Stomach (tissue), 4 donors: ENCODE data around the gene PCLO.

Source experiments
- POLR2A ChIP-seq, 4 donors: fragments of 450-650 bp; IDR thresholded peaks; one replicate each; pipeline ENCODE4 v1.6.1; 2016; ENCODE audit warnings: antibody characterized with exemption in 4 of 4, control low read depth in 2 of 4, mild to moderate bottlenecking in 1 of 4, moderate library complexity in 1 of 4
- TF ChIP-seq, protein P1 (sequence below), 7 experiments: fragments of 450-650 bp in 4 of 7; fragments of 200-600 bp in 3 of 7; sonication (generic) in 3 of 7; IDR thresholded peaks; one replicate each; pipeline ENCODE4 v1.5.1; 2016 to 2019; ENCODE audit warnings: antibody characterized with exemption in 7 of 7, control low read depth in 2 of 7, mild to moderate bottlenecking in 1 of 7

DNA sequence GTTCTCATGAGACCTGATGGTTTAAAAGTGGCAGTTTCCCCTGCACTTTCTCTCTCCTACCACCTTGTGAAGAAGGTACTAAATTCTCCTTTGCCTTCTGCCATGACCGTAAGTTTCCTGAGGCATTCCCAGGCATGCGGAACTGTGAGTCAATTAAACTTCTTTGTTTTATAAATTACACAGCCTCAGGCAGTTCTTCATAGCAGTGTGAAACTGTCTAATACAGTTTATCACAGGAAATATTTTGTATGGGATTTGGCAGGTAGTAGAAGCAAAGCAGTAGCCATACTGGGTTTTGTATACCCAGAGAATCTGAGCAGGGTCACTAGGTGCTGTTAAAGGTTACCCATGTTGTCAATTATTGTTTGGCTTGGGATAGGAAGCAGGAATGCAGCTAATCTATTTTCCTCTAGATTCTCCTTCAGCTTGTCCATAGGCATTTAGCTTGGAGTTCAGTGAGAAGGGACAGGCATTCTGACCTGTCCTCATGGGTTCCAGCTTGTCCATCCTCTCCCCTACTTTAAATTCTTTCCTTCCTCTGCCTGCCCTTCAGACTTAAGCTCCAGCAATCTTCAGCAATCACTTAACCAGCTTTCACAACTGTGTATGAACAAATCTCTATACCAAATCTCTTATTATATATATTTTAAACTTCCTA lies 186.7 kb downstream of the PCLO start:
- TF ChIP-seq, protein P1, sequence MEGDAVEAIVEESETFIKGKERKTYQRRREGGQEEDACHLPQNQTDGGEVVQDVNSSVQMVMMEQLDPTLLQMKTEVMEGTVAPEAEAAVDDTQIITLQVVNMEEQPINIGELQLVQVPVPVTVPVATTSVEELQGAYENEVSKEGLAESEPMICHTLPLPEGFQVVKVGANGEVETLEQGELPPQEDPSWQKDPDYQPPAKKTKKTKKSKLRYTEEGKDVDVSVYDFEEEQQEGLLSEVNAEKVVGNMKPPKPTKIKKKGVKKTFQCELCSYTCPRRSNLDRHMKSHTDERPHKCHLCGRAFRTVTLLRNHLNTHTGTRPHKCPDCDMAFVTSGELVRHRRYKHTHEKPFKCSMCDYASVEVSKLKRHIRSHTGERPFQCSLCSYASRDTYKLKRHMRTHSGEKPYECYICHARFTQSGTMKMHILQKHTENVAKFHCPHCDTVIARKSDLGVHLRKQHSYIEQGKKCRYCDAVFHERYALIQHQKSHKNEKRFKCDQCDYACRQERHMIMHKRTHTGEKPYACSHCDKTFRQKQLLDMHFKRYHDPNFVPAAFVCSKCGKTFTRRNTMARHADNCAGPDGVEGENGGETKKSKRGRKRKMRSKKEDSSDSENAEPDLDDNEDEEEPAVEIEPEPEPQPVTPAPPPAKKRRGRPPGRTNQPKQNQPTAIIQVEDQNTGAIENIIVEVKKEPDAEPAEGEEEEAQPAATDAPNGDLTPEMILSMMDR (IDR thresholded peaks at IDR 0.05): no peak
- no peak for TF ChIP-seq POLR2A (IDR thresholded peaks at IDR 0.05)
